ENCODE measurements around the gene NAA80. TPM values are rescaled to one million over a fixed set of nuclear protein-coding genes. Genes with fewer than 3 reads are reported as not detected.

The NAA80 gene
- total RNA-seq, 1 experiment from 2014 or later = 6.0 TPM

DNA sequence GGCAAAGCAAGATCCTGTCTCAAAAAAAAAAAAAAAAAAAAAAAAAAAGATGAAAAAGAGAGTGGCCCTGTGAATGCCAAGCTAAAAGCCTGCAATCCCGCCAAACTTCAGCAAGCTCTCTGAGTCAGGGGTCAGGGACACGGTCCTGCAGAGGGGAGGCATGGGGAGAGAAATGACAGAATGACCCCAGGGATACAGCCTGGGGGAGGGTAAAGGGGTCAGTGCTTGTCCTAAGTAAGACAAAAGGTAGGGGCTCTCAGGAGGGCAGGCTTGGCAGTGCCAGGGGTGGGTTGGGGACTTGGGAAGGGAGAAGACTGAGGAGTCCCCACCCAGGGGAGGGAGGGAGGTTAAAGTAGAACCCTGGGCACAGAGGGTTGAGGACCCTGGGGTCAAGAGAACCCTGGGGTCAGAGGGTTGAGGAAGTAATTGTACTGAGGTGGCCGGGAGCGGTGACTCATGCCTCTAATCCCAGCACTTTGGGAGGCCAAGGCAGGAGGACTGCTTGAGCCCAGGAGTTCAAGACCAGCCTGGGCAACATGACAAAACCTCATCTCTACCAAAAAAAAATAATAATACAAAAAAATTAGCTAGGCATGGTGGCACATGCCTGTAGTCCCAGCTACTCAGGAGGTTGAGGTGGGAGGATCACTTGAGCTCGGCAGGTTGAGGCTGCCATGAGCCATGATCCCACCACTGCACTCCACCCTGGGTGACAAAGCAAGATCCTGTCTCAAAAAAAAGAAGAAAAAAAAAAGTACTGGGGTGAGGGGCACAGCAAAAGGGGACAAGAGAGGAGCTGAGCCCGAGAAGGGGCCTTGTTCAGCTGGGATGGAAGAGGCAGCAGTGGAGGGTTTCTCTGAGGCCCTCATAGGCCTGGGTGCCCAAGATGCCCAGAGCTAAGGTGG lies 35.5 kb downstream of the NAA80 start:
- H3K27ac ChIP-seq (ENCODE audit: insufficient read length, low read depth, low read length) = peak overlapping the region; percentile 48
- H3K9ac ChIP-seq (ENCODE audit: extremely low read depth, insufficient read length, low read length) = no peak overlapping the region
- no peak overlapping the region for H2BK120ac ChIP-seq (ENCODE audit: low read depth, low read length, poor library complexity, severe bottlenecking)
- H3K79me2 ChIP-seq (ENCODE audit: insufficient read depth, low read length) = no peaks in the 10 kb centered on the region
- no peaks in the 10 kb centered on the region for H4K20me1 ChIP-seq (ENCODE audit: control insufficient read depth, insufficient read depth, insufficient read length)
- no peaks in the 10 kb centered on the region for H3K27me3 ChIP-seq (ENCODE audit: insufficient read depth, low read length)
- H3K14ac ChIP-seq (ENCODE audit: insufficient read depth, low read length) = peak overlapping the region; percentile 3; the same call in 1 of the 2 replicates
- no peak overlapping the region for H2AFZ ChIP-seq (ENCODE audit: low read length)
- H3K4me1 ChIP-seq (ENCODE audit: insufficient read depth, low read length) = peaks cover 5% of the 10 kb centered on the region; the same call in 1 of the 2 replicates
- peak overlapping the region in 1 of 2 experiments; percentile 71; a peak in 3 of 5 replicates for H3K4me3 Mint-ChIP-seq
- peaks cover 3% of the 10 kb centered on the region; the same call in 1 of the 2 replicates for H3K27me3 Mint-ChIP-seq (ENCODE audit: low read depth)
- H2AK5ac ChIP-seq (ENCODE audit: insufficient read length, low read length) = no peak overlapping the region
- H2BK15ac ChIP-seq (ENCODE audit: low read depth, low read length) = no peak overlapping the region
- peak overlapping the region; percentile 36 for H3K4me2 ChIP-seq (ENCODE audit: insufficient read depth, insufficient read length, low read length)
- no peak overlapping the region for H3K23ac ChIP-seq (ENCODE audit: insufficient read length, low read depth, low read length)
- peak overlapping the region; percentile 81 for H3K18ac ChIP-seq (ENCODE audit: insufficient read length, low read depth, low read length)
- H2BK5ac ChIP-seq (ENCODE audit: insufficient read length, low read length) = no peak overlapping the region
- no peaks in the 10 kb centered on the region for H3K9me3 Mint-ChIP-seq
- no peaks in the 10 kb centered on the region for H3K23me2 ChIP-seq (ENCODE audit: insufficient read length, low read depth, low read length, poor library complexity, severe bottlenecking)
- no peak overlapping the region for H3K56ac ChIP-seq (ENCODE audit: insufficient read length, low read depth, low read length)
- H4K91ac ChIP-seq (ENCODE audit: insufficient read length, low read depth, low read length) = no peak overlapping the region
- TF ChIP-seq, protein P1, sequence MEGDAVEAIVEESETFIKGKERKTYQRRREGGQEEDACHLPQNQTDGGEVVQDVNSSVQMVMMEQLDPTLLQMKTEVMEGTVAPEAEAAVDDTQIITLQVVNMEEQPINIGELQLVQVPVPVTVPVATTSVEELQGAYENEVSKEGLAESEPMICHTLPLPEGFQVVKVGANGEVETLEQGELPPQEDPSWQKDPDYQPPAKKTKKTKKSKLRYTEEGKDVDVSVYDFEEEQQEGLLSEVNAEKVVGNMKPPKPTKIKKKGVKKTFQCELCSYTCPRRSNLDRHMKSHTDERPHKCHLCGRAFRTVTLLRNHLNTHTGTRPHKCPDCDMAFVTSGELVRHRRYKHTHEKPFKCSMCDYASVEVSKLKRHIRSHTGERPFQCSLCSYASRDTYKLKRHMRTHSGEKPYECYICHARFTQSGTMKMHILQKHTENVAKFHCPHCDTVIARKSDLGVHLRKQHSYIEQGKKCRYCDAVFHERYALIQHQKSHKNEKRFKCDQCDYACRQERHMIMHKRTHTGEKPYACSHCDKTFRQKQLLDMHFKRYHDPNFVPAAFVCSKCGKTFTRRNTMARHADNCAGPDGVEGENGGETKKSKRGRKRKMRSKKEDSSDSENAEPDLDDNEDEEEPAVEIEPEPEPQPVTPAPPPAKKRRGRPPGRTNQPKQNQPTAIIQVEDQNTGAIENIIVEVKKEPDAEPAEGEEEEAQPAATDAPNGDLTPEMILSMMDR (conservative IDR thresholded peaks at IDR 0.05) = no peak
- no peaks in the 10 kb centered on the region for H3K79me1 ChIP-seq (ENCODE audit: insufficient read depth, low read depth, low read length, poor library complexity, severe bottlenecking)
- H4K5ac ChIP-seq (ENCODE audit: insufficient read length, low read depth, low read length) = no peak overlapping the region
- H3K36me3 Mint-ChIP-seq (ENCODE audit: insufficient read depth in 1 of 3, low read depth in 3 of 3) = peaks cover 0 to 3% (median 2%) of the 10 kb centered on the region in 3 experiments; a peak in 3 of 7 replicates
- H3K27ac Mint-ChIP-seq = peak overlapping the region; percentile 97 to 98 (median 98)
- no peaks in the 10 kb centered on the region for H3K9me3 ChIP-seq (ENCODE audit: control insufficient read depth, low read depth, low read length)
- H2BK12ac ChIP-seq (ENCODE audit: insufficient read length, low read depth, low read length) = no peak overlapping the region
- H3T11ph ChIP-seq (ENCODE audit: low read length) = no peak overlapping the region
- DNase-seq = no peak
- no peak overlapping the region for H4K8ac ChIP-seq (replicated peaks; ENCODE audit: insufficient read length, low read depth, low read length)
- H3K4ac ChIP-seq (ENCODE audit: low read depth, low read length) = no peak overlapping the region
- no CpG with 5 or more reads among the region's 6 CpGs for WGBS (ENCODE audit: extremely low coverage, insufficient read length, low lambda C conversion rate)
- peaks cover 49 to 71% of the 10 kb centered on the region in 2 experiments for H3K4me1 Mint-ChIP-seq
- no peak overlapping the region for H2BK20ac ChIP-seq (ENCODE audit: low read depth, low read length, poor library complexity, severe bottlenecking)

Data from H9 (cell line).